Ishikawa (cell line): ENCODE results near the gene SH2B3.

ENCODE experiments used
- CREB1 ChIP-seq: IDR thresholded peaks from 2 replicates; pipeline ENCODE4 v1.6.1; 2012; ENCODE audit warnings: low read depth
- EP300 ChIP-seq: IDR thresholded peaks from 2 replicates; pipeline ENCODE4 v1.6.1; 2012; ENCODE audit warnings: borderline replicate concordance
- MAX ChIP-seq: IDR thresholded peaks from 2 replicates; pipeline ENCODE4 v1.6.1; 2012
- TAF1 ChIP-seq: IDR thresholded peaks from 2 replicates; pipeline ENCODE4 v1.6.1; 2012; ENCODE audit warnings: low read depth, mild to moderate bottlenecking
- USF1 ChIP-seq: IDR thresholded peaks from 2 replicates; pipeline ENCODE4 v1.6.1; 2012
- YY1 ChIP-seq: IDR thresholded peaks from 2 replicates; pipeline ENCODE4 v1.6.1; 2012; ENCODE audit warnings: low read depth
- ZBTB7A ChIP-seq: IDR thresholded peaks from 2 replicates; pipeline ENCODE4 v1.6.1; 2012; ENCODE audit warnings: low read depth
- TF ChIP-seq, protein P1 (sequence below): IDR thresholded peaks from 2 replicates; pipeline ENCODE4 v1.6.1; 2012; ENCODE audit warnings: low read depth, mild to moderate bottlenecking

GRCh38 chr12:111417784-111418593, 12.3 kb downstream of the SH2B3 start:
- TF ChIP-seq ZBTB7A, result no peak
- TF ChIP-seq TAF1, result no peak
- TF ChIP-seq CREB1, result no peak
- TF ChIP-seq EP300, result no peak
- TF ChIP-seq YY1, result no peak
- TF ChIP-seq USF1, result no peak
- no peak for TF ChIP-seq MAX
- TF ChIP-seq, protein P1, sequence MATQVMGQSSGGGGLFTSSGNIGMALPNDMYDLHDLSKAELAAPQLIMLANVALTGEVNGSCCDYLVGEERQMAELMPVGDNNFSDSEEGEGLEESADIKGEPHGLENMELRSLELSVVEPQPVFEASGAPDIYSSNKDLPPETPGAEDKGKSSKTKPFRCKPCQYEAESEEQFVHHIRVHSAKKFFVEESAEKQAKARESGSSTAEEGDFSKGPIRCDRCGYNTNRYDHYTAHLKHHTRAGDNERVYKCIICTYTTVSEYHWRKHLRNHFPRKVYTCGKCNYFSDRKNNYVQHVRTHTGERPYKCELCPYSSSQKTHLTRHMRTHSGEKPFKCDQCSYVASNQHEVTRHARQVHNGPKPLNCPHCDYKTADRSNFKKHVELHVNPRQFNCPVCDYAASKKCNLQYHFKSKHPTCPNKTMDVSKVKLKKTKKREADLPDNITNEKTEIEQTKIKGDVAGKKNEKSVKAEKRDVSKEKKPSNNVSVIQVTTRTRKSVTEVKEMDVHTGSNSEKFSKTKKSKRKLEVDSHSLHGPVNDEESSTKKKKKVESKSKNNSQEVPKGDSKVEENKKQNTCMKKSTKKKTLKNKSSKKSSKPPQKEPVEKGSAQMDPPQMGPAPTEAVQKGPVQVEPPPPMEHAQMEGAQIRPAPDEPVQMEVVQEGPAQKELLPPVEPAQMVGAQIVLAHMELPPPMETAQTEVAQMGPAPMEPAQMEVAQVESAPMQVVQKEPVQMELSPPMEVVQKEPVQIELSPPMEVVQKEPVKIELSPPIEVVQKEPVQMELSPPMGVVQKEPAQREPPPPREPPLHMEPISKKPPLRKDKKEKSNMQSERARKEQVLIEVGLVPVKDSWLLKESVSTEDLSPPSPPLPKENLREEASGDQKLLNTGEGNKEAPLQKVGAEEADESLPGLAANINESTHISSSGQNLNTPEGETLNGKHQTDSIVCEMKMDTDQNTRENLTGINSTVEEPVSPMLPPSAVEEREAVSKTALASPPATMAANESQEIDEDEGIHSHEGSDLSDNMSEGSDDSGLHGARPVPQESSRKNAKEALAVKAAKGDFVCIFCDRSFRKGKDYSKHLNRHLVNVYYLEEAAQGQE, result no peak
